ENCODE measurements around the gene ZNF583.
A peak's percentile ranks its signal among the peaks of the same experiment; 100 is the strongest.

Gene ZNF583

DNA sequence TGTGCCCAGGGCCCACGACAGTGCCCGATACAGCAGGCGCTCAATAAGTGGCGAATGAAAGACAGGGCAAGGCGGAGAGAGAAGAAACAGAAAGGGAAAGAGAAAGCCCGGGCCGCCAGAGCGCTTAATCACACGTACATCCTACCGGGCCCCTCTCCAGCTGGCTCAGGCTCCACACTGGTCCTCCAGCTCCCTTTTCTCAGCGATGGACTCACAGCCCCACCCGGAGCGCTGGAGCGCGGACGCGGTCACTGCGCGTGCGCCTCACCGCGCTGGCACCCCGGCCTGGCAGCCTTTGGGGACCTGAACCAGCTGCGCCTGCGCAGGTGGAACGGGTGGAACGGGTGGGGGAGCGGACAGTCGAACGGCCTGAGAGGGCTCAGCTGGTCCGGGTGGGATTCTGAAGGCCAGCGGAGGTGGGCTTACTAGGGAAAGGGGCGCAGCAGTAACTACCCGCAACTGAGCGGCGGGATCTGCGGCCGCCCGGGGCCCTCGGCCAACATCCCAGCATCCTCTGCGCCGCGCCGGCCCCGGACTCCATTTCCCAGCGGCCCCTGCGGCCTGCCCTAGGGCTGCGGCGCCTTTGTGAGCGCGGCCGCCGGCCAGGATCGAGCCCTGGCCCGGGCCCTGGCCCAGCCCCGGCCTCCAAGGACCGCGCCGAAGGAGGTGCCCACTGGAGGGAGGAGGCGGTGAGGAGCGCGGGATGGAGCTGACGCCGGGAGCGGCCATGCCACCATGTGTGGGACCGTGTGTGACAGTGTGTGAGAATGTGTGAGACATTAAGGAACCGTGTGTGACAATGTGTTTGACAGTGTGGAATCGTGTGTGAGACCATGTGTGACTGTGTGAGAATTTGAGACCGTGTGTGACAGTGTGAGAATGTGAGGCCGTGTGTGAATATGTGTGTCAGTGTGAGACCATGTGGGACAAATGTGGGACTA lies at the start of gene ZNF583:
TSS of gene ZNF583 (plus strand) at position 569 of the 941 bp plus-strand sequence. CDS start 2,783 bp downstream, outside the sequence.
- no peak; the same call in 1 of the 2 replicates for TF ChIP-seq GATA2 (IDR thresholded peaks at IDR 0.05; ENCODE audit: low read depth, low read length)
- TF ChIP-seq GATA3 (IDR thresholded peaks at IDR 0.05; ENCODE audit: low read depth, low read length), result no peak

DNA sequence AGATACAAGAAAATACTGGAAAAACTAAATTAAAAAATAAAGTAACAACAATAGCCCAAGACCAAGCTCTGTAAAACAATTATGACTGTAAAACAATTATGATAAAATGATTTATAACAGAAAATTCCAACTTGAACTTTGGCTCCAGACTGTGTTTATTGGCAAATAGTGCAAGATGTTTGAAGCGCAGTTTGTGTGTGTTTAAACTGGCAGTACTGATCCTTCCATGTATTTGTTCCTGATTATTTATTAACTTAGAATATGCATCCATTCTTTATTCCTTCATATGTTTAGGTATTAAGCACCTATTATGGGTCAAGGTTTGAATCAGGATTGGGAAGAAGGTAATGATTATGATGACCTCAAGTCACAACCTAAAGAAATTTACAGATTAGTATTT lies 48.6 kb upstream of the ZNF583 start:
- TF ChIP-seq GATA3 (IDR thresholded peaks at IDR 0.05; ENCODE audit: low read depth, low read length), result no peak
- TF ChIP-seq GATA2 (IDR thresholded peaks at IDR 0.05; ENCODE audit: low read depth, low read length), result no peak

- TF ChIP-seq GATA2 (IDR thresholded peaks at IDR 0.05; ENCODE audit: low read depth, low read length), result no peak
- TF ChIP-seq GATA3 (IDR thresholded peaks at IDR 0.05; ENCODE audit: low read depth, low read length), result no peak
These were observed 47.2 kb upstream of the ZNF583 start for GRCh38 chr19:56356944-56357343.

DNA sequence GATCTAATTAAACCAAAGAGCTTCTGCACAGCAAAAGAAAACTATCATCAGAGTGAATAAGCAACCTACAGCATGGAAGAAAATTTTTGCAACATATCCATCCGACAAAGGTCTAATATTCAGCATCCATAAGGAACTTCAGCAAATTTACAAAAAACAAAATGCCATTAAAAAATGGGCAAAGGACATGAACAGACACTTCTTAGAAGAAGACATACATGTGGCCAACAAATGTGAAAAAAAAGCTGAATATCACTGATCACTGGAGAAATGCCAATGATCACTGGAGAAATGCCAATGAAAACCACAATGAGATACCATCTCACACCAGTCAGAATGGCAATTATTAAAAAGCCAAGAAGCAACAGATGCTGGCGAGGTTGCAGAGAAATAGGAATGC lies 43.3 kb upstream of the ZNF583 start:
- TF ChIP-seq GATA3 (IDR thresholded peaks at IDR 0.05; ENCODE audit: low read depth, low read length) (no peak), GATA2 (IDR thresholded peaks at IDR 0.05; ENCODE audit: low read depth, low read length) (no peak)

GRCh38 chr19:56367829-56368711 lies 36.1 kb upstream of the ZNF583 start:
- TF ChIP-seq GATA3 (IDR thresholded peaks at IDR 0.05; ENCODE audit: low read depth, low read length) (no peak), GATA2 (IDR thresholded peaks at IDR 0.05; ENCODE audit: low read depth, low read length) (no peak)

DNA sequence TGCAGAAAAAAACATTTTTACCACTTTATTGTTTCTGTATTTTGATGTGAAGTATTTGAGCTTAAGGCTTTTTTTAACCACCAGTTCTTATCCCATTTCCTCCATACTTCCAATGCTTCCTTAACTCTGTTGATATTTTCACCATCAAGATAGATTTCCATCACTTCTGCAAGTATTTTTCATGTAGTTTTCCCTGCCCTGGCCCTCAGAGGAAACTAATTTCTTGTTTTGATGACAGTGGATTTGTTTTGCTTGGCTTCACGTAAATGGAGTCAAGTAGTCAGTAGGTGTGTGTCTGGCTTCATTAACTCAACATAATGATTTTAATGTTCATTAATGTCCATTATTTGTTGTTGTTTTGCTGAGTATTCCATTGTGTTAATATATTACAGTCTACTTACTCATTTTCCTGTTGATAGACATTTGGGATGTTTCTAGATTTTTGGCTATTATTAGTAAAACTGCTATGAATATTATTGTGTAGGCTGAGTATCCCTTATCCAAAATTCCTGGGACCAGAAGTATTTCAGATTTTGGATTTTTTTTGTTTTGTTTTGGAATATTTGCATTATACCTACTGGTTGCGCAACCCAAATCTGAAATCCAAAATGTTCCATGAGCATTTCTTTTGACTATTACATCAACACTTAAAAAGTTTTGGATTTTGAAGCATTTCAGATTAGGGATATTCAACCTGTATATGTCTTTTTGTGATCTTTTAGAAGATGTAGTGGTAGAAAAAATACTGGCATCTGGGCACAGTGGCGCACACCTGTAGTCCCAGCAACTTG lies 34.1 kb upstream of the ZNF583 start:
- TF ChIP-seq GATA3 (IDR thresholded peaks at IDR 0.05; ENCODE audit: low read depth, low read length) (no peak), GATA2 (IDR thresholded peaks at IDR 0.05; ENCODE audit: low read depth, low read length) (no peak)

DNA sequence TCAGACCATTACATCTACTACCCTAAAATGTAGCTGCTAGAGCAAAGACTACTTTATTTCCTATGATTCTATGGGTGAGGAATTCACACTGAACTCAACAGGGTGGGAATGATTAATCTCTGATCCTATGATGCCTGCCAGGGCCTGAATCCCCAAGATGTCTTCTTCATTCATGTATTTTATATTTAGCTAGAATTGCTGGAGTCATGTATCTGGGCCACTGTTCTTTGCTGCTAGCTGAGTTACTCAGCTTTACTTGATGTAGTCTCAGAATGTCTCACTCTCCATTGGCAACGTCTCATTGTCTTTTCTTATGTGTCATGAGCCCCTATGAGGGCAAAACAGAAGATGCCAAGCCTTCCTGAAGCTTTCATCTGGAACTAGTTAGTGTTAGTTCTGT lies 31.9 kb upstream of the ZNF583 start:
- TF ChIP-seq GATA2 (IDR thresholded peaks at IDR 0.05; ENCODE audit: low read depth, low read length) (no peak), GATA3 (IDR thresholded peaks at IDR 0.05; ENCODE audit: low read depth, low read length) (no peak)

DNA sequence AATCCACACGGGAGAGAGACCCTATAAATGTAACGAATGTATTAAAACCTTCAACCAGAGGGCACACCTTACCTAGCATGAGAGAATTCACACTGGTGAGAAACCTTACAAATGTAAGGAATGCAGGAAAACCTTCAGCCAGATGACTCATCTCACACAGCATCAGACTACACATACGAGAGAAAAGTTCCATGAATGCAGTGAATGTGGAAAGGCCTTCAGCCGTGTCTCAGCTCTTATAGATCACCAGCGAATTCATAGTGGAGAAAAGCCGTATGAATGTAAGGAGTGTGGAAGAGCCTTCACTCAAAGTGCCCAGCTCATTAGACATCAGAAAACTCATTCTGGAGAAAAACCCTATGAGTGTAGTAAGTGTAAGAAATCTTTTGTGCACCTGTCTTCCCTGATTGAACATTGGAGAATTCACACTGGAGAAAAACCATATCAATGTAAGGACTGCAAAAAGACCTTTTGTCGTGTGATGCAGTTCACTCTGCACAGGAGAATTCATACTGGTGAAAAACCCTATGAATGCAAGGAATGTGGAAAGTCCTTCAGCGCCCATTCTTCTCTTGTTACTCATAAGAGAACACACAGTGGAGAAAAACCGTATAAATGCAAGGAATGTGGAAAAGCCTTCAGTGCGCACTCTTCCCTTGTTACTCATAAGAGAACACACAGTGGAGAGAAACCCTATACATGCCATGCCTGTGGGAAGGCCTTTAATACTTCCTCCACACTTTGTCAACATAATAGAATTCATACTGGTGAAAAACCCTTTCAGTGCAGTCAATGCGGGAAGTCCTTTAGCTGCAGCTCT lies 26.8 kb upstream of the ZNF583 start:
- TF ChIP-seq GATA3 (IDR thresholded peaks at IDR 0.05; ENCODE audit: low read depth, low read length), result no peak
- TF ChIP-seq GATA2 (IDR thresholded peaks at IDR 0.05; ENCODE audit: low read depth, low read length), result no peak

DNA sequence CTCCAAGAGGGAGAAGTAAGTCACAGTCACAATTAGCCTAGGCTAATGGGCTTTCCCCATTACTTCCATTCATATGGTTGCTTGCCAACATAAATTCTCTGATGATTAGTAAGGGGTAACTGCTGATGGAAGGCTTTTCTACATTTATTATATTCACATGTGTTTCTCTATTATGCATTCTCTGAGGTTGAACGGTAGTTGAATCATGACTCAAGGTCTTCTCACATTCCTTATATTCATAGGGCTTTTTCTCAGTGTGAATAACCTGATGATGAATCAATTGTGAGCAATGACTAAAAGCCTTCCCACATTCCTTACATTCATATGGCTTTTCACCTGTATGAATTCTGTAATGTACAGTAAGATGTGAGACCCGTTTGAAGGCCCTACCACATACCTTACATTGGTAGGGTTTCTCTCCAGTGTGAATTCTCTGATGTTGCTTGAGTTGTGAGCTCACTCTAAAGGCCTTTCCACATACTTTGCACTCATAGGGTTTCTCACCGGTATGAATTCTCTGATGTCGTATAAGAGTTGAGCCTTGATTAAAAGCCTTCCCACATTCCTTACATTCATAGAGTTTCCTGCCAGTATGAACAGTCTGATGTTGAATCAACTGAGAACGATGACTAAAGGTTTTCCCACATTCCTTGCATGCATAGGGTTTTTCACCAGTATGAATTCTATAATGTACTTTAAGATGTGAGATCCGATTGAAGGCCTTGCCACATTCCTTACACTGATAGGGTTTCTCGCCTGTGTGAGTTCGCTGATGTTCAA lies 20.1 kb upstream of the ZNF583 start:
- no peak for TF ChIP-seq GATA3 (IDR thresholded peaks at IDR 0.05; ENCODE audit: low read depth, low read length)

DNA sequence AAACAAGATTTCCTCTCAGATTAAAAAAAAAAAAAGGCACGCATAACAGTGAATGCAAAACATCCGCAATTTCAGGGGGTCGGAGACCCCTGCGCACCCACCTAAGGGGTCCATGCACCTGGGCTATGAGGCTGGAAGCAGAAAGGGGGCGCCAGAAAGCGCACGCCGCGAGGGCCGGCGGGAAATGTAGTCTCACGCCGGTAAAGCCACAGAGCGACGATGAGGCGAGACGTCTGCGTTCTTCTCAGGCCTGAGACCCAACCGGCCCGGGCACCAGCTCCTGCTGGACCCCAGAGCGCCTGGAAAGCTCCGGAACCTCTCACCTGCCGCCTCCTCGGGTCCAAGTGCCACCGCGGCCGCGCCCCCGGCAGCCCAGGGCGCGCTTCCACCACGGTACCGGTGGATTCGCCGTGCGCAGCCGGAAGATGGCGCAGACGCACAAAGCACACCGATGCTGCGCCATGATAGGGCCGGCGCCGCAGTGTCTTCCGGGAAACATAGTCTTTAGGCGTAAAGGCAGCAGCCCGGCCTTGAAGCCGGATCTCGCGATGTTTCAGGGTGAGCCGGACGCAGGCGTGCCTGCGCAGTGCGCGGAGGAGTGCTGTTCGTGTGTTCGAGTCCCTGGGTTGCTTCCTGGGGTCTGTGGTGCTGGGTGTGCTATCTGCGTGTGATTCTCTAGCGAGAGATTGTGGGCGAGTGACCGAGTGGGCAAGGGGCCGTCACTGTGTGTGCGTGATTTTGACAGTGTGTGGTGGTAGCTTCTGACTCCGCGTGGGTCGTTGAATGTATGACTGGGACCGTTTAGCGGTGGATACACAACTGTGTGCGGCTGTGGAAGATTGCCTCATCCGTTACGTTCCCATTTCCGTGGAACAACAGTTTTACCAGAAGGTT lies 10.8 kb upstream of the ZNF583 start, which contains the start of gene ZNF582:
TSS of gene ZNF582 (minus strand) at position 416 of the 894 bp plus-strand sequence. CDS start 1,782 bp downstream, outside the sequence.
- TF ChIP-seq GATA2 (IDR thresholded peaks at IDR 0.05; ENCODE audit: low read depth, low read length), result peak; percentile 82
- TF ChIP-seq GATA3 (IDR thresholded peaks at IDR 0.05; ENCODE audit: low read depth, low read length), result no peak

DNA sequence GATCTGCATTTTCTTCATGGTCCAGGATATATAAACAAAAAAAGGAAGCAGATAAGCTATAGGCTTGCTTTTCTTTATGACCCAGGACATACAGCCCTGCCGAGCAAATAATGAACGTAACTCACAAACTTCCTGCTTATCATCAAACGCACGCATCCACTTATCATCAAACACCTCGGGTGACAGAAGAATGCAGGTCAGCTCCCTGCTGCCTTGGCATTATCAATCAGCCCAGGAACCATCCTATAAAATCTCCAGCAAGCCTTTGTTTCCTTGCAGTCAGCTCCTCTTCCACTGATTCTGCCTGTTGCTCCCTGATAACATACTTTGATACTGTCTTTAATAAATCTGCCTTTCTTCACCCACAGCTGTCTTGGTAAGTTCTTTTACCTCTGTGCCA lies 5.3 kb upstream of the ZNF583 start:
- TF ChIP-seq GATA3 (IDR thresholded peaks at IDR 0.05; ENCODE audit: low read depth, low read length) (no peak), GATA2 (IDR thresholded peaks at IDR 0.05; ENCODE audit: low read depth, low read length) (no peak)

Measured in SH-SY5Y (cell line).